ENCODE results near the gene PLGRKT. TPM values are rescaled to one million over a fixed set of nuclear protein-coding genes. Genes with fewer than 3 reads are reported as not detected.

The PLGRKT gene
- total and polyA plus RNA-seq, 2 experiments from 2014 or later = 15.4 to 37.1 TPM

DNA sequence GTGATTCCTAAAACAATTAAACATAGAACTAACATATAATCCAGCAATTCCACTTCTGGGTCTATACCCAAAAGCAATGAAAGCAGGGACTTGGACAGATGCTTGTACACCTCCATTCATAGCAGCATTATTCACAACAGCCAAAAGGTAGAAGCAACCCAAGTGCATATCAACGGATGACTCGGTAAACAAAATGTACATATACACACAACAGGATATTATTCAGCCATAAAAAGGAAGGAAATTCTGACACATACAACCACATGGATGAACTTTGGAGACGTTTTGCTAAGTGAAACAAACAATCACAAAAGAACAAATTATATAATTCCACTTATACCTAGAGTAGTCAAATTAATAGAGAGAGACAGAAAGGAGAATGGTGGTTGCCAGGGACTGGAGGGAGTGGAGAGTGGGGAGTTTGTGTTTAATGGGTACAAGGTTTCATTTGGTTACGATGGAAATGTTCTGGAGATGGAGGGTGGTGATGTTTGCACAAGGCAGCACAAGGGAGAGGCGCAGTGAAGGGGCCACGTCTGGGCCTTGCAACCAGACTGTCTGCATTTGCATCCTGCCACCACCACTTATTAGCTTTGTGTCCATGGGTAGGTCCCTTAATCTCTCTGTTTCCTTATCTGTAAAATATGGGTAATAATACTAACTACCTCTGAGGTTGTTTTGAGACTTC lies 61.8 kb downstream of the PLGRKT start:
- H3K27ac ChIP-seq = no peak overlapping the region
- no peaks in the 10 kb centered on the region for H3K9me3 ChIP-seq (ENCODE audit: low read depth)
- H3K4me1 ChIP-seq (ENCODE audit: low read depth) = peaks cover 6% of the 10 kb centered on the region
- TF ChIP-seq, protein P1, sequence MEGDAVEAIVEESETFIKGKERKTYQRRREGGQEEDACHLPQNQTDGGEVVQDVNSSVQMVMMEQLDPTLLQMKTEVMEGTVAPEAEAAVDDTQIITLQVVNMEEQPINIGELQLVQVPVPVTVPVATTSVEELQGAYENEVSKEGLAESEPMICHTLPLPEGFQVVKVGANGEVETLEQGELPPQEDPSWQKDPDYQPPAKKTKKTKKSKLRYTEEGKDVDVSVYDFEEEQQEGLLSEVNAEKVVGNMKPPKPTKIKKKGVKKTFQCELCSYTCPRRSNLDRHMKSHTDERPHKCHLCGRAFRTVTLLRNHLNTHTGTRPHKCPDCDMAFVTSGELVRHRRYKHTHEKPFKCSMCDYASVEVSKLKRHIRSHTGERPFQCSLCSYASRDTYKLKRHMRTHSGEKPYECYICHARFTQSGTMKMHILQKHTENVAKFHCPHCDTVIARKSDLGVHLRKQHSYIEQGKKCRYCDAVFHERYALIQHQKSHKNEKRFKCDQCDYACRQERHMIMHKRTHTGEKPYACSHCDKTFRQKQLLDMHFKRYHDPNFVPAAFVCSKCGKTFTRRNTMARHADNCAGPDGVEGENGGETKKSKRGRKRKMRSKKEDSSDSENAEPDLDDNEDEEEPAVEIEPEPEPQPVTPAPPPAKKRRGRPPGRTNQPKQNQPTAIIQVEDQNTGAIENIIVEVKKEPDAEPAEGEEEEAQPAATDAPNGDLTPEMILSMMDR (IDR thresholded peaks at IDR 0.05; ENCODE audit: low read depth, low read length) = no peak
- no peaks in the 10 kb centered on the region for H3K27me3 ChIP-seq
- no peak for DNase-seq (ENCODE audit: low read depth in 1 of 2, low spot score in 1 of 2)
- H3K4me3 ChIP-seq = no peak overlapping the region
- no peaks in the 10 kb centered on the region for H3K36me3 ChIP-seq

DNA sequence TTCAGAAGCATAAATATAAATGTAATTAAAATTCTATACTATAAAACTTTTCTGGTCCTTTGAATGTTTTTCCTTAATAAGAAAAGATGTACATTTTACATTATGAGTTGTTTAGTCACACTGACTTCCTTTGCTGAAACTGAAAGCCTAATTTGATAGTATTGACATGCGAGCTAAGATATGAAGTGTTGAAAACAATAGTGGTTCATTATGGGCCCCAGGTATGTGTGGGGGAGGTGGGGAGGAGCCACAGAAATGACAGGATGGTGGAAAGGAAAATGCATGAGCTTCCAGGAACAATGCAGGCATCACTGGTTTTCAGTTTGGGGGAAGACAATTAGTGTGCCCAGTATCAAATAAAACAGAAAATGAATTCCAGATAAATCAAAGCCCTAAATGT lies 62.6 kb downstream of the PLGRKT start:
- peak in 1 of 2 donors; percentile 12 for DNase-seq (ENCODE audit: low read depth in 1 of 2, low spot score in 1 of 2)
- H3K36me3 ChIP-seq = no peaks in the 10 kb centered on the region
- no peaks in the 10 kb centered on the region for H3K27me3 ChIP-seq
- H3K9me3 ChIP-seq (ENCODE audit: low read depth) = no peaks in the 10 kb centered on the region
- TF ChIP-seq, protein P1 (IDR thresholded peaks at IDR 0.05; ENCODE audit: low read depth, low read length) = no peak
- H3K4me3 ChIP-seq = no peak overlapping the region
- H3K27ac ChIP-seq = no peak overlapping the region
- peaks cover 6% of the 10 kb centered on the region for H3K4me1 ChIP-seq (ENCODE audit: low read depth)

DNA sequence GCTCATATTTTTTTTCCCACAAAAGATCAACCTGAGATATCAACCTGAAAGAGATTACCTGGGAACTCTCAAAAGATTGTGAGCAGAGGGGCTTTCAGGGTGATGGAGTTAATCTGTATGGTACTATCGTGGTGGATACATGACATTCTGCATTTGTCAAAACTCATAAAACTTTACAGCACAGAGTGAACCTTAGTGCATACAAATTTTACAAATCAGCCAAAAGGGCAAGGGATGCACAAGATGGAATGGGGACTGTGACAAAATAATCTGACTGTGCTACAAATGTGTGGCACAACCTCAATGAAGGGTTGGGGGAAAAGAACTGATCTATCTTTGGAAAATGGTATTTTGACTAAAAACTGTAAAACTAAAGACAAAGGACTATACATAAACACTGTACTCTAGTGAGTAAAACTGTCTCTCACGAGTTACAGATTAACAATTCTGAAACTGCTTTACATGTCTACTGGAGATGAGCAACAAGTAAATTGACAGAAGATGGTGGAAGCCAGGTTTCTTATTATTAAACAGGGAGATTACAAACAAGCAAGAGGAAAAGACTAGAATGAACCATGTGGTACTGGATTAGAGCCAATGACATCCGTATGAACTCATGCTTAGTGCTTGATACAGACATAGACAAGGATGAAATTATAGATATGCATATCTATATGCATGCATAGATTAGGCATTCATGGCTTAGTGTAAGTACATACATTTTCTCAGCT lies 73.3 kb downstream of the PLGRKT start:
- peak in 1 of 2 donors; percentile 35 for DNase-seq (ENCODE audit: low read depth in 1 of 2, low spot score in 1 of 2)
- Histone ChIP-seq H3K36me3 (no peaks in the 10 kb centered on the region), H3K27ac (no peak overlapping the region), H3K9me3 (ENCODE audit: low read depth) (no peaks in the 10 kb centered on the region), H3K27me3 (no peaks in the 10 kb centered on the region), H3K4me1 (ENCODE audit: low read depth) (no peaks in the 10 kb centered on the region), H3K4me3 (no peak overlapping the region)
- TF ChIP-seq, protein P1 (IDR thresholded peaks at IDR 0.05; ENCODE audit: low read depth, low read length) = no peak

DNA sequence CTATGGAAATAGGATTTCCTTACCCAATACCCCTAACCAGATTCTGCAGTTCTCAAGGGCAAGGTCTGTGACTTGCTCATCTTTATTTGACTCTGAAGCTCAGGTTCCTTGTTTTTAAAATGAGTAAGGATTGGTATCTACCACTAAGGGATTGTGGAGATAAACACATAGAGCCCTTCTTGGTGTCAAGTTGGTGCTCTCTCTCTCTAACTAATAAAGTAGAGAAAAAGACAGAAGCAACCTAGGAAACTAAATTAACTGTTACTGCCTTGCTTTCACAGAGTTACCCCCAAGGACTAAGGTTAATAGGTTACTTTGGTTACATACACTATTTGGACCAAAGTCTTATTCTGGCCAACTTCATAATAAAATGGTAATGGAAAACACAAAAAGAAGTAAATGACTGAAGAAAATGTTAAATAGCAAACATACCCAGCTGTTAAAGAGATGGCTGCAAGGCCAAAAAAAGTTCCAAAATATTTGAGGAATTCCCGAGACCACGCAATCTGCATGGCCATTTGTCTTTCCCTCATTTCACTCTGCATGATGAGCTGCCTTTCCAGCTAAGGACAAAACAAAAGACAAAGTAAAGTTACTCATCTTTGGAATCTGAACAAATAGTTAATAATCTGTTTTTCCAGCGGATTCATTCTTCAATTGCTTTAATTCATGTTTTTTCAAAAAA lies 76.3 kb downstream of the PLGRKT start:
- DNase-seq (ENCODE audit: low read depth in 1 of 2, low spot score in 1 of 2) = no peak
- Histone ChIP-seq H3K4me3 (no peak overlapping the region), H3K9me3 (ENCODE audit: low read depth) (no peaks in the 10 kb centered on the region), H3K27me3 (no peaks in the 10 kb centered on the region), H3K4me1 (ENCODE audit: low read depth) (no peaks in the 10 kb centered on the region), H3K27ac (no peak overlapping the region), H3K36me3 (no peaks in the 10 kb centered on the region)
- TF ChIP-seq, protein P1 (IDR thresholded peaks at IDR 0.05; ENCODE audit: low read depth, low read length) = no peak

DNA sequence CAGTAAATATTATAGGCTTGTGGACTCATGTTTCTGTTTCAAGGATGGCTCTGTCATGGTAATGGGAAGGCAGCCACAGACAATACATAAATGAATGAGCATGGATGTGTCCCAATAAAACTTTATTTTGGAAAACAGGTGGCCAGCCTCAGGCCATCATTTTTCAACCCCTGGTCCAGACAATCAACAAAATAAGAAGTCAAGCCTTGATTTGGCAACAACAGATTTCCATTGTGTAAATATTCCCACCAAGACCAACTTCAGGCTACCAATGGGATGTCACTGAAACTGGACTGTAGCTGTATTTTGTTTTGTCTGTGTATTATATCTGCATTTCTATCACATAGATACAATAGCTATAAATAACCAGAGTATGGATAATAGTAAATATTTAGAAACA lies 77.4 kb downstream of the PLGRKT start:
- Histone ChIP-seq H3K27ac (no peak overlapping the region), H3K27me3 (no peaks in the 10 kb centered on the region), H3K4me3 (no peak overlapping the region), H3K9me3 (ENCODE audit: low read depth) (no peaks in the 10 kb centered on the region), H3K36me3 (no peaks in the 10 kb centered on the region), H3K4me1 (ENCODE audit: low read depth) (no peaks in the 10 kb centered on the region)
- no peak for DNase-seq (ENCODE audit: low read depth in 1 of 2, low spot score in 1 of 2)
- TF ChIP-seq, protein P1 (IDR thresholded peaks at IDR 0.05; ENCODE audit: low read depth, low read length) = no peak
